CD4-positive, alpha-beta T cell treated with Interleukin-6 for 4 hours (primary cell): ENCODE measurements around the gene MEGF6.

ENCODE experiments used
- DNase-seq: peaks from one replicate; pipeline ENCODE4 v3.0.0-alpha.2; 2020; ENCODE audit warnings: mixed read lengths

The MEGF6 gene

GRCh38 chr1:3478187-3478586 lies 133.1 kb downstream of the MEGF6 start:
- DNase-seq: no peak

DNA sequence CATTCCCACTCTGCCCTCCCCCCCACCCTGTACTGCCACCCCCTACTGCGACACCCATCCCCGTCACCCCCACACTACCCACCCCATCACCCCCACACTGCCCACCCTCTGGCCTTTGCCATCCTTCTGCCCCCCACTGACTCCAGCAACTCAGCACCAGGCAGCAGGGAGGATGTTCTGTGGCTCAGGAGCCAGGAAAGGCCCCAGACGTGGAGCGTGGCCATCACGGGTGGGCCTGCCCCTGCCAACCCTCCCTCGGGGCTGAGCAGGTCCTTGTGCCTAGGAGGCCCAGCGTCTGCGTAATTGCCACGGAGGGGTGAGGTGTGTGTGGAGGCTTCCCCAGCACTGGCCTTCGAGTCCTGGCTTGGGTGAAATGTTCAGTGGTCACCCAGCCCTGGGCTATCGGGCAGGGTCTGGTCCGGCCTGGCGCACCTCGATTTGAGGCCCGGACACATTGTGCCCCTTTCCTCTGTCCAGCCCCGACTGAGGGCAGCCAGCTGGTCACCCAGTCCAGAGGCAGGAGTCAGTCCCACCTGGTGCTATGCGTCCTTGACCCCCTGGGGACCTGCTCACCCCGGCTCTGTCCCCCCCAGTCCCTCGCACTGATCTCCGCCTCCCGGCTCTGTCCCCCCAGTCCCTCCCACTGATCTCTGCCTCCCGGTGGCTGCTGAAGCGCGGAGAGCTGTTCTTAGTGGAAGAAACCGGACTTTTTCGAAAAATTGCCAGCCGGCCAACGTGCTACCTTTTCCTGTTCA lies 133.9 kb downstream of the MEGF6 start:
- DNase-seq: no peak

GRCh38 chr1:3476666-3477065 lies 134.6 kb downstream of the MEGF6 start:
- DNase-seq: no peak

- DNase-seq: no peak
These were observed 135.3 kb downstream of the MEGF6 start for GRCh38 chr1:3475839-3476573.

GRCh38 chr1:3474421-3474820 lies 136.9 kb downstream of the MEGF6 start:
- DNase-seq: no peak

- DNase-seq: no peak
These were observed 137.3 kb downstream of the MEGF6 start for GRCh38 chr1:3474016-3474415.

DNA sequence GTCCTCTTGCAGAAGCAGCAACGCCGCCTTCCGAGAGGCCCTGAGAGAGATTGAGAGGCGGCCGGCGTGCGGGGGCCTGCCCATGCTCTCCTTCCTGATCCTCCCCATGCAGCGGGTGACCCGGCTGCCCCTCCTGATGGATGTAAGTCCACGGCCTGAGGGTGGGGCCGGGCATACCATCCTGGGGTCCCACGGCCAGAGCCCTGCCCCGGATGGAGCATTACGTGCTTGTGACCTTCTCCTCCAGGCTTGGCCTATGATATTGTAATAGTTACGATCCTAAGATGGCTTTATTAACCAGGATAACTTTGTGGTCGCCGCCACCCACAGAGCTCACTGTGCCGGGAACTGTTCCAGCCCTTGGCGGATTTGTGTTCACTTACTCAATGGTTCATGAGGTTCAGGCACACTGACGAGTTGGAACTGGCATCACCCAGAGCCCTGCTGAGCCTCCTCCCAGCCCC lies 137.9 kb downstream of the MEGF6 start:
- DNase-seq: no peak

- no peak for DNase-seq
These were observed 138.4 kb downstream of the MEGF6 start for GRCh38 chr1:3472906-3473305.

DNA sequence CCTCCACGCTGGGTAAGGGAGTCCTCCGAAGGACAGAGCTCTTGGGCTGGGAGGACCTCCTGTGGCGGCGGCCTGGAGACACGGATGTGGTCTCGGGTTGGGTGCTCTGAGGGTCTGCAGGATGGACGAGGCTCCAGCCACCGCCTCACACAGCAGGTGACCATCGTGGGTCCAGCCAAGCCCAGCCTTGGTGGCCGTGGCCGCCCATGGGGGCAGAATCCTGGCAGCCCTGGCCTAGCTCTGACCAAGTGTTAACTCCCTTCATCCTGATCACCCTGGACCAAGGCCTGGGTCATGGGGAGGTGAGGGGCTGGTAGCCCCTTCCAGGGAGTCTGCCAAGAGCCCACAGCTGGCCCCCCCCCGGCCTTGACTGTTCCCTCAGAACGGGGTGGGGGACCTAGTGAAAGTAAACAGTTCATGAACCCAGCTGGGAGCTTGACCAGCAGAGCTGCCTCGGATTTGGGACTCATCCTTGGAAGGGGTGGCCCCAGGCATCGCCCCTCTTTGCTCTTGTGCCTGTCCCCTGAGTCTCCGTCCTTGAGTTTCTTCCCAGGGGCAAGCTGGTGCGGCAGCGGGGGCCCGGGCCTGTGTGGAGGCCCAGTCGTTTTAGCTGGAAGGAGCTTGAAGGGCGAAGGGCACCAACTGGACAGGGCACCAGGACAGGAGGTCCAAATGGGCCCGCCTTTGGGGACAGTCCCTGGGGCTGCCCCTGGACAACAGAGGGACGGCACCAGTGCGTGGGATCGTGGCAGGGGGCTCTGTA lies 139.0 kb downstream of the MEGF6 start:
- no peak for DNase-seq

DNA sequence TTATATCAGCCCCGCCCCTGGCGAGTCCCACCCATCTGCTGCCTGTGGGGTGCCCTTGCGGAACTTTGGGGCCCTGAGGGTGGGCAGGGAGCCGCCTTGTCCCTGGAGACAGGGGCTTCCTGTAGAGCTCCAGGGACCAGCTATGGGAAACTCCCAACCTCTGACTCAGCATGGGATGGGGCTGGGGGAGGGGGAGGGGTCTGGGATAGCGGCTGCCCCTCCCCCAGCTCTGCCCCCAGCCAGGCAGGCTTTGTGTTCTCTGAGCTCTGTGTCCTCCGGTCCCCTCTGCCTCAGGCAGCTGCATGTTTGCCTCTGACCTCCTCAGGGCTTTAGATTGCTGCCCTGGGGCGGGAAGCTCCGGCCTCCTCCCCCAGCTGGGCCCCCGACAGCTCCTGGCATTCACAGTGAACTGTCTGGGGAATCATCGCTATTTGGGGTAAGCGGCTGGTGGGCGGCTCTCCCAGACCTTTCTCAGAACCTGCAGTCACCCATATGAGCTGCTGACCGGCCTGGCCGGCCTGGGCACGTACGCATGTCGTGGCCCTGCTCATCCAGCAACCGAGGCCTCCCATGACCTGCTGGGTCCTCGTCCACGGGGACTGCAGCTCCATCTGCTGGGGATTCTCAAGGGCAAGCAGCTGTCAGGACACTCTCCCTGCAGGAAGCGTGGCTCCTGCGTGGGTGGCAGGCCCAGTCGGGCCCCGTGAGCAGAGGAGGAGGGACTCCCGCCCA lies 139.8 kb downstream of the MEGF6 start:
- DNase-seq: no peak

- no peak for DNase-seq
These were observed 140.5 kb downstream of the MEGF6 start for GRCh38 chr1:3470650-3471355.

DNA sequence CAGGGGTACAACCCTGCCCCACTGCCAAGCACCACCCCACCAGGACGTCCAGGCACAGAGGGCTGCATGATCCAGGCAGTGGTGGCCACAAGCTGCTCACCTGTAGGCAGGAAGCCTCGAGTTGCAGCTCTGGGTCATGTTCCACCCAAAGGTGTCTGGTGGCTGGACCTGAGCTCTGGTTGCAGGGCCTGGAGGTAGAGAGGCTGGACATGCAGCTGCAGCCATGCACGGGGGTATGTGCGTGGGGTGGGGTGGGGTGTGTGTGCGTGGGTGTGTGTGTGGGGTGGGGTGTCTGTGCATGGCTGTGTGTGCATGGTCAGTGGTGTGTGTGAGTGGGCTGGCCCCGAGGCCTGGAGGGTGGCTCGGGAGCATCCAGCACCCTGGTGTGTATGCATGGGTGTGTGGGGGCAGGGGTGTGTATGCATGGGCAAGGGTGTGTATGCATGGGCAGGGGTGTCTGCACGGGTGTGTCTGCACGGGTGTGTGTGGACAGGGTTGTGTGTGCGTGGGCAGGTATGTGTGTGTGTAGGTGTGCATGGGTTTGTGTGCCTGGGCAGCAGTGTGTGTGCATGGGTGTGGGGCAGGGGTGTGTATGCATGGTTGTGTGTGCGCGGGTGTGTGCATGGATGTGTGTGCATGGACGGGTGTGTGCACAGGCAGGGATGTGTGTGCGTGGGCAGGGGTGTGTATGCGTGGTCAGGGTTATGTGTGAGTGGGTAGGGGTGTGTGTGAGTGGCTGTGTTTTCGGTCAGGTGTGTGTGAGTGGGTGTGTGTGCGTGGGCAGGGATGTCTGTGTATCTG lies 141.3 kb downstream of the MEGF6 start:
- DNase-seq: no peak

GRCh38 chr1:3469104-3469848 lies 142.0 kb downstream of the MEGF6 start:
- DNase-seq: no peak

DNA sequence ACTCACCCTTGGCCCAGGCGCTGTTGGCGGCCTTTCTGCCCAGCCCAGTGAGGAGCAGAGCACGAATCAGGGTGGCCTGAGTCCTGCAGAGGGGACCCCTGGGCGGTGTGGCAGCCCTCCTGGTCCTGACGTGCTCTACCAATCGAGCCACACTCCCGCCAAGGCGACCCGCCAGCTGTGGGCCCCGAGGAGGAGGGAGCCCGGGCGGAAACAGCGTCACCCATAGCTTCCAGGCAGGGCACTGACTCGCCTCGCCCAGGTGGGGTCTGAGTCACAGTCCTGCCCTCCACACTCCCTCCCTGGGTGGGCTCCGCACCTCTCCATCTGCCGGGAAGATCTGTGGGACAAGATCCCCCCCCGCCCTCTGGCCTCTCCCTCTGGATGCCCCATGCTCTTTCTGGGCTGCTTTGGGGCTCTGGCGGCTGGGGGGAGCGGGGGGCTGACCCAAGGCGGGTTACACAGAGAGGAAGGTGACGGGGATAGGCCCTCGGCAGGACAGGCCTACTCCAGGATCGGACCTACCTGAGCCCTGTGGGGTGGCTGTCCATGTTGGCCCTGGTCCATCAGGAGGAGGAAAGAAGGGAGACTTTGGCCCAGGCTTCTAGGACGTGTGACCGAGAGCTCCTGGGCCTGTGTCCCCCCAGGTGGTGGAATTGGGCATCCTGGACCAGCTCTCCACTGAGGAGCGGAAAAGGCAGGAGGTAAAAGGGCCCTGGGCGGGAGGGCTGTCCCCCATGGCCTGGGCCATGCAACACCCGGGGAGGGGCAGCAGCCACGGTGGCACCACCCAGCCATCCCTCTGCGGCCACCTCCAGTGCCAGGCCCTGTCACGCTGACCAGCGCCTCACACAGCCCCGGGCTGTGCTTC lies 142.8 kb downstream of the MEGF6 start:
- no peak for DNase-seq

- no peak for DNase-seq
These were observed 143.9 kb downstream of the MEGF6 start for GRCh38 chr1:3467096-3468036.

DNA sequence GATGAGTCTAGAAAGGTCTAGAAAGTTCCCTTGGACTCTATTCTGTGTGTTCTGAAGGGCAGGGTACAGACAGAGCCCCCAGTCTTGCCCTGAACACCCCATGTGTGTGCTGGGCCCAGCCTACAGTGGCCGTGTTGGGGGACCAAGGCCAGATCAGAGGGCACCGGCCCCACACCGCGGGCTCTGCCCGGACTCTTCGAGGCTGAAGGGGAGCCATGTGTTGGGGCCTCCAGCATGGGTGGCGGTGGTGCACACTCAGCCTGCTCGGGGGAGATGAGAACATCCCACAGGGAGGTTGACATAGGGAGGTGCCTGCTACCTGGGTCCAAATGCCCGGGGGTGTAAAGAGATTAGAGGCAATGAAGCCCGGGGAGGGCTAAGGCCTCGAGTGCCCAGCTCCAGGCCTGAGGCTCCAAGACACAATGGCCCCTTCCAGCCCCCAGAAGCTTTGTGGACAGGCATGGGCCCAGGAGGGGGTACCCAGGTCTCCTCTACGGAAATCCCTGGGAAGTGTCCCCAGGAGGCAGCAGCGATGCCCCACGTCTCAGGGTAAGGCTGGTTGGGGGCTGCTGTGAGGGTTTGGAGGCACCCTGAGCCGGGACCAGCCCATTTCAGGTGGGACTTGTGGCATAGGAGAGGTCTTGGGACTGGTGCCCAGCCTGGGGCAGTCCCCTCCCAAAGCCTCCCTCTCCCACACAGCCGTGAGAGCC lies 144.8 kb downstream of the MEGF6 start:
- DNase-seq: no peak

- DNase-seq: no peak
These were observed 145.4 kb downstream of the MEGF6 start for GRCh38 chr1:3465935-3466321.
